Stimulated activated CD8-positive, alpha-beta memory T cell treated with anti-CD3 and anti-CD28 coated beads, Interleukin-12 subunit alpha, Interleukin-12 subunit beta, amount 100 ng/mL, for 24 hours (primary cell): ENCODE measurements around the gene CLEC4F.
"Not testable (repeated sequence)": the region's sequence is repeated elsewhere in the genome, so short reads cannot be mapped to it uniquely, and the experiment has no call there.

Source experiments
- DNase-seq: peaks from one replicate; pipeline ENCODE4 v3.0.0-alpha.2; 2020; ENCODE audit errors: extremely low read depth

Gene CLEC4F

GRCh38 chr2:70827388-70827787, 7.0 kb upstream of the CLEC4F start:
- no peak for DNase-seq

- no peak for DNase-seq
These were observed 6.4 kb upstream of the CLEC4F start for GRCh38 chr2:70826696-70827350.

GRCh38 chr2:70823249-70823648, 2.9 kb upstream of the CLEC4F start:
- no peak for DNase-seq

GRCh38 chr2:70822843-70823242, 2.4 kb upstream of the CLEC4F start:
- no peak for DNase-seq

- no peak for DNase-seq
These were observed 3.0 kb downstream of the CLEC4F start for GRCh38 chr2:70817284-70817954.

- DNase-seq: no peak
These were observed 3.7 kb downstream of the CLEC4F start for GRCh38 chr2:70816726-70817125.

GRCh38 chr2:70808983-70809958, 11.1 kb downstream of the CLEC4F start:
- DNase-seq: no peak

GRCh38 chr2:70807828-70808118, 12.6 kb downstream of the CLEC4F start:
- no peak for DNase-seq

GRCh38 chr2:70807102-70807827, 13.1 kb downstream of the CLEC4F start:
- DNase-seq: no peak

- no peak for DNase-seq
These were observed 13.8 kb downstream of the CLEC4F start for GRCh38 chr2:70806620-70807019.

- DNase-seq: no peak
These were observed 14.4 kb downstream of the CLEC4F start for GRCh38 chr2:70806013-70806412.

GRCh38 chr2:70801607-70802263, 18.7 kb downstream of the CLEC4F start:
- DNase-seq: no peak

- DNase-seq: no peak
These were observed 20.7 kb downstream of the CLEC4F start for GRCh38 chr2:70799706-70800105.

- not testable (repeated sequence) for DNase-seq
These were observed 22.4 kb downstream of the CLEC4F start for GRCh38 chr2:70797996-70798395.

- DNase-seq: no peak
These were observed 22.9 kb downstream of the CLEC4F start for GRCh38 chr2:70797506-70797905.

GRCh38 chr2:70796262-70796661, 24.1 kb downstream of the CLEC4F start:
- DNase-seq: no peak

GRCh38 chr2:70795164-70795995, 25.0 kb downstream of the CLEC4F start:
- no peak for DNase-seq

- DNase-seq: no peak
These were observed 26.9 kb downstream of the CLEC4F start for GRCh38 chr2:70793450-70793849.

- no peak for DNase-seq
These were observed 30.1 kb downstream of the CLEC4F start, which contains the start of gene FIGLA for GRCh38 chr2:70790136-70790828. Gene FIGLA (minus strand): TSS chr2:70790643. CDS start chr2:70790638, 5 bp downstream.
